ES-I3 (cell line): ENCODE data around the gene YJEFN3.

Experiments used
- H3K36me3 ChIP-seq: 2 replicates; pipeline ENCODE4 v1.6.1; 2013; ENCODE audit warnings: mild to moderate bottlenecking, low read length, control low read depth, moderate library complexity; ENCODE audit not compliant: insufficient read depth
- H3K4me1 ChIP-seq: 2 replicates; pipeline ENCODE4 v1.6.1; 2013; ENCODE audit warnings: mild to moderate bottlenecking, control low read depth, low read length; ENCODE audit not compliant: insufficient read depth
- H3K9ac ChIP-seq: 2 replicates; pipeline ENCODE4 v1.6.1; 2013; ENCODE audit warnings: low read depth, mild to moderate bottlenecking, low read length, moderate library complexity
- H3K9me3 ChIP-seq: 2 replicates; pipeline ENCODE4 v1.6.1; 2013; ENCODE audit warnings: mild to moderate bottlenecking, low read length, moderate library complexity; ENCODE audit not compliant: control insufficient read depth, insufficient read depth

Gene YJEFN3

GRCh38 chr19:19504754-19505668 is 23.7 kb upstream of the YJEFN3 start:
- H3K9ac ChIP-seq: no peak overlapping the region
- peaks cover 21% of the 10 kb centered on the region for H3K36me3 ChIP-seq
- H3K4me1 ChIP-seq: no peaks in the 10 kb centered on the region
- no peaks in the 10 kb centered on the region for H3K9me3 ChIP-seq

GRCh38 chr19:19505669-19506326 is 22.9 kb upstream of the YJEFN3 start:
- H3K4me1 ChIP-seq: no peaks in the 10 kb centered on the region; the same call in 1 of the 2 replicates
- H3K9ac ChIP-seq: no peak overlapping the region
- H3K36me3 ChIP-seq: peaks cover 21% of the 10 kb centered on the region
- no peaks in the 10 kb centered on the region for H3K9me3 ChIP-seq

GRCh38 chr19:19506592-19506991 is 22.1 kb upstream of the YJEFN3 start:
- Histone ChIP-seq H3K9me3 (no peaks in the 10 kb centered on the region), H3K36me3 (peaks cover 21% of the 10 kb centered on the region), H3K9ac (no peak overlapping the region), H3K4me1 (no peaks in the 10 kb centered on the region; the same call in 1 of the 2 replicates)

GRCh38 chr19:19507354-19507753 is 21.4 kb upstream of the YJEFN3 start:
- H3K36me3 ChIP-seq: peaks cover 18% of the 10 kb centered on the region
- H3K9ac ChIP-seq: no peak overlapping the region
- H3K4me1 ChIP-seq: no peaks in the 10 kb centered on the region; the same call in 1 of the 2 replicates
- no peaks in the 10 kb centered on the region for H3K9me3 ChIP-seq

GRCh38 chr19:19508217-19508616 is 20.5 kb upstream of the YJEFN3 start:
- Histone ChIP-seq H3K4me1 (no peaks in the 10 kb centered on the region; the same call in 1 of the 2 replicates), H3K9me3 (no peaks in the 10 kb centered on the region), H3K9ac (no peak overlapping the region), H3K36me3 (peaks cover 15% of the 10 kb centered on the region)

- no peaks in the 10 kb centered on the region for H3K9me3 ChIP-seq
- no peaks in the 10 kb centered on the region; the same call in 1 of the 2 replicates for H3K4me1 ChIP-seq
- 0 out of 2 replicates have a peak, but pooled peaks cover 1% of the 10 kb centered on the region for H3K36me3 ChIP-seq
Observed at GRCh38 chr19:19510432-19510831, 18.3 kb upstream of the YJEFN3 start.

GRCh38 chr19:19513682-19514081 is 15.0 kb upstream of the YJEFN3 start:
- H3K9ac ChIP-seq: no peak overlapping the region
- no peaks in the 10 kb centered on the region for H3K9me3 ChIP-seq
- no peaks in the 10 kb centered on the region; the same call in 1 of the 2 replicates for H3K36me3 ChIP-seq
- H3K4me1 ChIP-seq: no peaks in the 10 kb centered on the region; the same call in 1 of the 2 replicates

More at GRCh38 chr19:19510432-19510831, 18.3 kb upstream of the YJEFN3 start:
- H3K9ac ChIP-seq: no peak overlapping the region

GRCh38 chr19:19514215-19514657 is 14.5 kb upstream of the YJEFN3 start:
- no peaks in the 10 kb centered on the region for H3K9me3 ChIP-seq
- H3K9ac ChIP-seq: no peak overlapping the region
- H3K36me3 ChIP-seq: no peaks in the 10 kb centered on the region; the same call in 1 of the 2 replicates
- H3K4me1 ChIP-seq: no peaks in the 10 kb centered on the region; the same call in 1 of the 2 replicates

GRCh38 chr19:19514881-19515641 is 13.7 kb upstream of the YJEFN3 start, which contains the start of gene TSSK6:
TSS of gene TSSK6 (minus strand) at chr19:19515548. CDS start at chr19:19515427, 121 bp downstream.
- no peaks in the 10 kb centered on the region; the same call in 1 of the 2 replicates for H3K36me3 ChIP-seq
- no peaks in the 10 kb centered on the region; the same call in 1 of the 2 replicates for H3K4me1 ChIP-seq
- H3K9ac ChIP-seq: peak within 1 kb of the TSS; percentile 82
- no peaks in the 10 kb centered on the region for H3K9me3 ChIP-seq

- Histone ChIP-seq H3K4me1 (no peaks in the 10 kb centered on the region; the same call in 1 of the 2 replicates), H3K9me3 (no peaks in the 10 kb centered on the region), H3K36me3 (no peaks in the 10 kb centered on the region; the same call in none of the 2 replicates), H3K9ac (peak within 1 kb of the TSS; percentile 82)
Observed at GRCh38 chr19:19515642-19516519, 12.8 kb upstream of the YJEFN3 start, which contains the start of gene NDUFA13. TSS of gene NDUFA13 (plus strand) at chr19:19516225. CDS start at chr19:19516239, 14 bp downstream.

GRCh38 chr19:19517235-19517619 is 11.5 kb upstream of the YJEFN3 start:
- Histone ChIP-seq H3K4me1 (no peaks in the 10 kb centered on the region), H3K9me3 (no peaks in the 10 kb centered on the region), H3K9ac (peak overlapping the region; percentile 82; the same call in 1 of the 2 replicates), H3K36me3 (no peaks in the 10 kb centered on the region; the same call in none of the 2 replicates)

GRCh38 chr19:19520989-19521388 is 7.7 kb upstream of the YJEFN3 start:
- Histone ChIP-seq H3K4me1 (no peaks in the 10 kb centered on the region), H3K9ac (no peak overlapping the region), H3K9me3 (no peaks in the 10 kb centered on the region), H3K36me3 (no peaks in the 10 kb centered on the region; the same call in none of the 2 replicates)

- no peaks in the 10 kb centered on the region; the same call in none of the 2 replicates for H3K36me3 ChIP-seq
- no peak overlapping the region for H3K9ac ChIP-seq
- H3K9me3 ChIP-seq: no peaks in the 10 kb centered on the region
- H3K4me1 ChIP-seq: peaks cover 3% of the 10 kb centered on the region; the same call in 1 of the 2 replicates
Observed at GRCh38 chr19:19523177-19523576, 5.5 kb upstream of the YJEFN3 start.
